ENCODE results near the gene RHOT2.

DNA sequence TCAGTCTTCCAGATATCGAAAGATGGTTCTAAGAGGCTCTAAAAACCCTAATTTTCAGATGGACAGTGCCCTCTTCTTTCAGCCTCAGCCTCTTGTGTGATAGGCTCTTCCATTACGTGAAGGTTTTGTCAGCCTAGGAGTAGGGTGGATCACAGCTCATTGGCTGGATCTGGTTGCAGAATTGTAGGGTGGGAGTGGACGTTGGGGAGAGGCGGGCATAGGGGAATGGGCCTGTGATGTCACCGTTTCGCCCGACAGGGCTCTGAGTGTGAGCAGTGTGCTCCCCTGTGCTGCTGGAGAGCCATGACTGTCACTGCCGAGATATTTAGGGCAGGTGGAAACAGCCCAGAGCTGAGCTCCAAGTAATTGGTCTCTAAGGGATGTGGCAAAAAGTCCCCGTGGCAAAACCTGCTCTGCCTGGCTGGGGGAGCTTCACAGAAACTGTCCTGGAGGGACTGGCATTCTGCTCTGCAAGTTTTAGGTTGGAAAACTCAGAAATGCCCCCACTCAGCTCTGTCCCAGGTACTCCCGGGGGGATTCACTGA, 43.3 kb upstream of the RHOT2 start:
- TF ChIP-seq, protein P1, sequence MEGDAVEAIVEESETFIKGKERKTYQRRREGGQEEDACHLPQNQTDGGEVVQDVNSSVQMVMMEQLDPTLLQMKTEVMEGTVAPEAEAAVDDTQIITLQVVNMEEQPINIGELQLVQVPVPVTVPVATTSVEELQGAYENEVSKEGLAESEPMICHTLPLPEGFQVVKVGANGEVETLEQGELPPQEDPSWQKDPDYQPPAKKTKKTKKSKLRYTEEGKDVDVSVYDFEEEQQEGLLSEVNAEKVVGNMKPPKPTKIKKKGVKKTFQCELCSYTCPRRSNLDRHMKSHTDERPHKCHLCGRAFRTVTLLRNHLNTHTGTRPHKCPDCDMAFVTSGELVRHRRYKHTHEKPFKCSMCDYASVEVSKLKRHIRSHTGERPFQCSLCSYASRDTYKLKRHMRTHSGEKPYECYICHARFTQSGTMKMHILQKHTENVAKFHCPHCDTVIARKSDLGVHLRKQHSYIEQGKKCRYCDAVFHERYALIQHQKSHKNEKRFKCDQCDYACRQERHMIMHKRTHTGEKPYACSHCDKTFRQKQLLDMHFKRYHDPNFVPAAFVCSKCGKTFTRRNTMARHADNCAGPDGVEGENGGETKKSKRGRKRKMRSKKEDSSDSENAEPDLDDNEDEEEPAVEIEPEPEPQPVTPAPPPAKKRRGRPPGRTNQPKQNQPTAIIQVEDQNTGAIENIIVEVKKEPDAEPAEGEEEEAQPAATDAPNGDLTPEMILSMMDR (conservative IDR thresholded peaks at IDR 0.05): no peak
- TF ChIP-seq ZFX (IDR thresholded peaks at IDR 0.05): no peak
